ENCODE measurements around the gene ABCC8. TPM values are rescaled to one million over a fixed set of nuclear protein-coding genes. Genes with fewer than 3 reads are reported as not detected.

ABCC8 gene
- total RNA-seq, 2 experiments from 2014 or later: not detected

DNA sequence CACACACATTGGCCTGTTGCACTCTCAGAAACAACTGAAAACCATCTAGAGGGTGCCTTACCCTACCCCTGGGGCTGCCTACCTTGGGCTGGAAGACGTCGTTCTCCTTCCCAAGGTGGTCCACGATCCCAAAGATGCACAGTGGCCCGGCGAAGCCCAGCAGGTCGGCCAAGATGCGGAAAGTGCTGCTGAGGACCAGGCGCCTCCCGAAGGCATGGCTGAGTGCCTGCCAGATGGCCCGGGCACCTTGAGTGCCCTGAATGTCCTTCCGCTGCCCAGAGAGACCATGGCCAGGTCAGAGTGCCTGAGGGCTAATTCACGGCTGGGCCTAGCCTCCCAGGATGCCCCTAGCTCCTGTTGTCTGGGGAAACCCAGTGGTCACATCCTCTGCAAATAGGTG is 16.2 kb downstream of the ABCC8 start:
- Mint-ChIP-seq H3K9me3 (no peaks in the 10 kb centered on the region), H3K4me3 (no peak overlapping the region), H3K27ac (no peak overlapping the region), H3K36me3 (ENCODE audit: low read depth) (no peaks in the 10 kb centered on the region), H3K27me3 (ENCODE audit: low read depth) (peaks cover 8% of the 10 kb centered on the region), H3K4me1 (ENCODE audit: low read depth) (no peaks in the 10 kb centered on the region)
- no peak for DNase-seq
- CTCF ChIA-PET: no interaction called here
- intact Hi-C loops (cut with micrococcal nuclease): no loop called here

DNA sequence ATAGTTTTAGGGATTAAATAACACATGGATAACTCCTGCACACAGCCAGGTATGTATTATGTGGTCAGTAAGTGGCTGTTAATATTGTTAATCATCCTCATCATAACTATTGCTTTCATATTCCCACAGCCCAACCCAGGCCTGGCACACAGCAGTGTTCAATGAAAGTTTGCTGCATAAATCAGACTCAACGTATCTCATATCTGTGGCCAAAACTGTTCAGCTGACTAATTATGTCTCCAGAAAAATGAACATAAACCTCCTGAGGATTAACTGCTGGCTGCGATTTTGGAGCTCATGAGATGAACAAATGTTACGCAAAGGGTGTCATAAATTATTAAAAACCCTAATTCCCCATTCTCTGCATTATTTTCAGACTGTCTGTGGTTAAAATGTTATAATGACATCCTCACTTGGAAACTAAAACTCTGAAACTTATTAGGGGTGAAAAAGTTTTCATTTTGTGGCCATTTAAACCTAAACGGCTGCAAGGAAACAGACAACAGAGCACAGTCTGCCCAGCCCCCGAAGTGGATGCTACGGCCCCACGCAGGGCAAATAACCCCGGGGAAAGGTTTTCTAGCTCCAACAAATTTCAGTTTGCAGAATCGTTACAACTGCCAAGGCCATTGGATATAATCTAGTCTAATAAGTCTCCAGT is 17.3 kb downstream of the ABCC8 start:
- intact Hi-C loops (cut with micrococcal nuclease): no loop called here
- CTCF ChIA-PET: interaction anchor here (1.4 kb wide), 1 partner anchor 76 kb away, joined by 3 read pairs; no protein-coding TSS in a partner anchor
- H3K9me3 Mint-ChIP-seq: no peaks in the 10 kb centered on the region
- peaks cover 8% of the 10 kb centered on the region for H3K27me3 Mint-ChIP-seq (ENCODE audit: low read depth)
- no peaks in the 10 kb centered on the region for H3K36me3 Mint-ChIP-seq (ENCODE audit: low read depth)
- no peaks in the 10 kb centered on the region for H3K4me1 Mint-ChIP-seq (ENCODE audit: low read depth)
- no peak for DNase-seq
- H3K4me3 Mint-ChIP-seq: no peak overlapping the region
- no peak overlapping the region for H3K27ac Mint-ChIP-seq

DNA sequence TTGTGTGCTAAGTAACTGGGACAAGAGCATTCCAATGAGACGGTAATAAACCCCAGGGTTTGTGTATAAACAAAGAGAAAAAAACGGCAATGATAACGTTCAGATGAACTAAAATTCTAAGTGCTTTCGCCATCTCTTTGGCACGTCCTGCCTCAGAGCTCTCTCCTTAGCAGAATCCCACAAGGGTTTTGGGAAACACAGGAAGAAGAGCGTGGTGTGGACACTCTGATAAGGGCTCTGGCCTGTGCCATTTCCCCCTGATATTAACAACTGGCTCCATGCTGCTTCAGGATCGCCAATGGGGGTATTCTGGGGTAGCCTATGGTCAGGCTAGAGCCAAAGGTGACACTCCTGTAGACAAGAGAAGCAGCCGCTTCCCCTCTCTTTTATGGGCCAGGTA is 18.4 kb downstream of the ABCC8 start:
- H3K9me3 Mint-ChIP-seq: no peaks in the 10 kb centered on the region
- no peaks in the 10 kb centered on the region for H3K36me3 Mint-ChIP-seq (ENCODE audit: low read depth)
- intact Hi-C loops (cut with micrococcal nuclease): no loop called here
- H3K4me1 Mint-ChIP-seq (ENCODE audit: low read depth): no peaks in the 10 kb centered on the region
- H3K27me3 Mint-ChIP-seq (ENCODE audit: low read depth): peaks cover 8% of the 10 kb centered on the region
- no peak overlapping the region for H3K4me3 Mint-ChIP-seq
- DNase-seq: no peak
- H3K27ac Mint-ChIP-seq: no peak overlapping the region
- CTCF ChIA-PET: interaction anchor here (1.4 kb wide), 1 partner anchor 75 kb away, joined by 3 read pairs; no protein-coding TSS in a partner anchor

DNA sequence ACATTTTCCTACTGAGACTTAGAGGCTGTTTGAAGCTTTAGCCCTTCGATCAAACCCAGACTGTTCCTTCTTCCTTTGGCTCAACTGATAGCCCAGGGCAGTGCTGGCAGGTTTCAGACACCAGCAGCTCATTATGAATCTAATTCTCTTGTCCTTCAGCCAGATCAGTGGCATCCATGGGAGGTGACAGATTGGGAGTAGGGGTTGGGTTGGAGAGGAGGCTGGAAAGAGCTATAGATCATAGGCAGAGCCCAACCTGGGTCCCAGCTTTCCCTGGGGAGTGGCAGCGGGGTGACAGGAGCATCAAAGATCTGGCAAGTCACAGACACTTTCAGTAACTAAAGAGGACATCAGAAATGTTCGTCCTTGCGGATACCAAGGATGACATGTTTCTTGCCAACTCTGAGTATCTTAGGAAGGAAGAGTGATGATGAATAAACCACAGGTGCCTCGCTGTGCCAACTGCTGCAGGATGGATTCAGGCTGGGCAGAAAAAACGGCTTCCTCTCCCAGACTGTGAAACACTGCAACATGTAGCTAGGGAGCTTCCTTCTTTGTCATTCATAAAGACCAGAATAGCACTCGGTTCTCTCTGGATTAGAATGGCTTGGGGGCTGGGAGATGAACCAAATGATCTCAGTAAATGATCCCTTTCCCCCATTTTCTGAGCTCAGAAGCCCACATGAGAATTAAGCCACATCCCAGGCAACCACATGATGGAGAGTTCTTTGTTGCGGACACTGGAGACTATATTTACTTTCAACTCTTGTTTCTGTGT is 19.1 kb downstream of the ABCC8 start:
- no peak overlapping the region for H3K4me3 Mint-ChIP-seq
- DNase-seq: no peak
- H3K27ac Mint-ChIP-seq: no peak overlapping the region
- no peaks in the 10 kb centered on the region for H3K9me3 Mint-ChIP-seq
- CTCF ChIA-PET: no interaction called here
- no peaks in the 10 kb centered on the region for H3K36me3 Mint-ChIP-seq (ENCODE audit: low read depth)
- intact Hi-C loops (cut with micrococcal nuclease): no loop called here
- H3K4me1 Mint-ChIP-seq (ENCODE audit: low read depth): no peaks in the 10 kb centered on the region
- peaks cover 8% of the 10 kb centered on the region for H3K27me3 Mint-ChIP-seq (ENCODE audit: low read depth)

DNA sequence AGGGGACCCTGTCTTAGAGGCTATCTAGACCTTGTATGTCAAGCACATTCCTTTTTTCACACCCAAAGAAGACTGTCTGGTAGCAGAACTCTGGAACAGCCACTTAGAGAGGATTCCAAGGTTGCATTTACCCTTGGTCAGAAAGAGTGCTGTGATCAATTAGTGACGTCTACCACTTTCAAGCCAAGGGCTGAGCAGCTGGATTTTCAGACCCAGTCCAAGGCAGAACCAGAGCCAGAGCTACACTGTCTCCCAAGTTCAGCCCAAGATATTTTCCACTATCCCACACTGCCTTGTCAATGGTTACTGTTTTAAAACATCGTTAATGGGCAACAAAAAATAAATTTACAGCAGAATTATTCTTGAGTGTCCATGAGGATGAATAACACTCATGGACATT is 24.0 kb downstream of the ABCC8 start:
- no peak for DNase-seq
- Mint-ChIP-seq H3K27ac (no peak overlapping the region), H3K36me3 (ENCODE audit: low read depth) (no peaks in the 10 kb centered on the region), H3K27me3 (ENCODE audit: low read depth) (peaks cover 8% of the 10 kb centered on the region), H3K4me1 (ENCODE audit: low read depth) (no peaks in the 10 kb centered on the region), H3K4me3 (no peak overlapping the region), H3K9me3 (no peaks in the 10 kb centered on the region)
- CTCF ChIA-PET: no interaction called here
- intact Hi-C loops (cut with micrococcal nuclease): no loop called here

DNA sequence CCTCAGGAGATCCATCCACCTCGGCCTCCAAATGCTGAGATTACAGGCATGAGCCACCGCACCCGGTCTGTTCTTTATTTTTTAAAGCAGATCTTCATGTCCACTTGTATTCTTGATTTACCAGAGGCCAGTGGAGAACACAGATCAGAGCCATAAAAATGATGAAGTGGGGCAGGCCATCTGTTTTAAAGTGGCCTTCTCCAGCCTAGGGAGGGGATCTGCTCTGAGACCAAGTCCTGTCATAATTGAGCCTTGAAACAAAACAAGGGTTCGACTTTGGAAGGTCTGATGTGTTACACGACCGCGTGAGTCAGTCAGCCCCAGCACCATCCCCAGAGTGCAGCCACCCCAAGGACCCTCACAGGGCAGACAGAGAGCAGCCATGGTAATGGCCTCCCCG is 27.5 kb downstream of the ABCC8 start:
- H3K36me3 Mint-ChIP-seq (ENCODE audit: low read depth): no peaks in the 10 kb centered on the region
- H3K27ac Mint-ChIP-seq: no peak overlapping the region
- no peaks in the 10 kb centered on the region for H3K4me1 Mint-ChIP-seq (ENCODE audit: low read depth)
- intact Hi-C loops (cut with micrococcal nuclease): no loop called here
- no peaks in the 10 kb centered on the region for H3K9me3 Mint-ChIP-seq
- no peak overlapping the region for H3K4me3 Mint-ChIP-seq
- no peaks in the 10 kb centered on the region for H3K27me3 Mint-ChIP-seq (ENCODE audit: low read depth)
- no peak for DNase-seq
- CTCF ChIA-PET: no interaction called here

DNA sequence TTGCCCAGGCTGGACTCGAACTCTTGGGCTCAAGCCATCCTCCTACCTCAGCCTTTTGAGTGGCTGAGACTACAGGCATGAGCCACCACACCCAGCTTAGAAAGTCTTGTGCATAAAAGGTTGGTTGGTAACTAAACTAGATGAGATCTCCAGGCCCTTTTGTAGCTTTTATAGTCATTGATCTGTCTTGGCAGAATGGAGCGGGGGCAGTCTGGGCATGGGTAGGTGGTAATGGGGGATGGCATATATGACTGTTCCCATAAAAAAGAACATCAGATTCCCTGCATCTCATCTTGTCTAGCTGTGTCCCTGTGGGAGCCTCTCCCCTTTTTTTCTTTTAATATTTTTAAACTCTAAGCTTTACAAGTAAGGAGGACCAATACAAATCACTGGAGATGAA is 30.2 kb downstream of the ABCC8 start:
- H3K4me3 Mint-ChIP-seq: no peak overlapping the region
- CTCF ChIA-PET: no interaction called here
- H3K27ac Mint-ChIP-seq: no peak overlapping the region
- intact Hi-C loops (cut with micrococcal nuclease): no loop called here
- H3K27me3 Mint-ChIP-seq (ENCODE audit: low read depth): no peaks in the 10 kb centered on the region
- H3K36me3 Mint-ChIP-seq (ENCODE audit: low read depth): no peaks in the 10 kb centered on the region
- no peaks in the 10 kb centered on the region for H3K9me3 Mint-ChIP-seq
- H3K4me1 Mint-ChIP-seq (ENCODE audit: low read depth): no peaks in the 10 kb centered on the region
- no peak for DNase-seq

DNA sequence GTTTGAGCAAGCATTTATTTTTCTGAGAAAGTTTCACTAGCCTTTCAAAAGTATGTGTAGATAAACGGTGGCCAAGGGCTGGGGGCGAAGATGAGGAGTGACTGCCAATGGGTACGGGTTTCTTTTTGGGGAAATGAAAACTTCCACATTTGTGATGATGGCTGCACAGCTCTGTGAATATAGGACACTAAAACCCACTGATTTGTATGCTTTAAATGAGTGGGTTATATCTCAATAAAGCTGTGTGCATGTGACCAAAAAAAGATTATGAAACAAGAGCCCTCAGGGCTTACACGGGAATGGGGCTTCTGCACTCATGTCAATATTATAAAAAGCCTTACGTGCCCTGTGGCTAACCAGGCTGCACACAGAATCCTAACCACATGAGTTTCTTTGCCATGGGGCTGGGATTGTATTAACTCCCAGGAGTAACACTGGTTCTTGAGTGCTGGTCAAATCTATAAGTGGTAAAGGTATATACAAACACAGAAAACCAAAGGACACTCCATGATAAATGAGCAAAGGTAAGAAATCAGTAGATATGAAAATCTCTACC is 31.3 kb downstream of the ABCC8 start:
- no peak overlapping the region for H3K27ac Mint-ChIP-seq
- H3K4me3 Mint-ChIP-seq: no peak overlapping the region
- CTCF ChIA-PET: interaction anchor here (0.6 to 1.4 kb wide), 3 partner anchors 10 to 286 kb away, joined by 3 read pairs; no protein-coding TSS in a partner anchor
- no peak for DNase-seq
- no peaks in the 10 kb centered on the region for H3K36me3 Mint-ChIP-seq (ENCODE audit: low read depth)
- intact Hi-C loops (cut with micrococcal nuclease): no loop called here
- peaks cover 2% of the 10 kb centered on the region for H3K9me3 Mint-ChIP-seq
- no peaks in the 10 kb centered on the region for H3K27me3 Mint-ChIP-seq (ENCODE audit: low read depth)
- H3K4me1 Mint-ChIP-seq (ENCODE audit: low read depth): no peaks in the 10 kb centered on the region

DNA sequence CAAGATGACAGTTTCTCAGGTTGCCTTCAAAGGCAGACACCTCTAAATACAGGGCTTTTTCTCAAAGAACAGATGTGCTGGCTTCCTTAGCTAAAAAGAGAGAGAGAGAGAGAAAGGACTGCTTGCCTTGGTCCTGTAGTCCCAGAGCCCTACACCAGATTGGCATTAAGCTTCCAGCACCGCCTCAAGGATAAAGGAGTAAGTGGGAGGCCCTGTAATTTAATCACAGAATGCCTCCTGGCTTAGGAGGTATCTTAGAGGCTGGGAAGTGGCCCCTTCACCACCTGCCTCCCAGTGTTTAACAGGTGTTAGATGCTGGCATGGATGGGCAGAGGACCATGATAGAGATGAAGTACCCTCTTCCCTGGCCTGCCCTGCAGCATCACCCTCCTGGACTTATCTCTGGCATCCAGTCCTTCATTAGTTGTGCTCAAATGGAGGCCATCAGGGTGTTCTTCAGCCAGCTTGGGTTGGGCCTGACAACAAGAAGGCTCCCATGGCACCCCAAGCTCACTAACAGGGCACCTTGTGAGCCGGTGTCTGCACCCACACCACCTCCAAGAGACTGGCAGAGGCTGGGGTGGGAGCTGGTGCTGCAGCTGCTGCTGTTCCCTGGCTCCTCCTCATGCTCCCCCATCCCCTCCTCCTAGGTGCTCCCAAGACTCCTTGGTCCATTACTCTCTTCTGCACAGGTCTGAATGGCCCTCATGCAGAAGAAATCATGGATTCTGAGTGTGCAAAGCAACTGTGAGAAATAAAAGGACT is 32.5 kb downstream of the ABCC8 start:
- Mint-ChIP-seq H3K36me3 (ENCODE audit: low read depth) (no peaks in the 10 kb centered on the region), H3K9me3 (peaks cover 2% of the 10 kb centered on the region), H3K4me3 (no peak overlapping the region), H3K4me1 (ENCODE audit: low read depth) (peaks cover 7% of the 10 kb centered on the region), H3K27me3 (ENCODE audit: low read depth) (no peaks in the 10 kb centered on the region), H3K27ac (no peak overlapping the region)
- DNase-seq: no peak
- CTCF ChIA-PET: interaction anchor here (1.4 kb wide), 1 partner anchor 9 kb away, joined by 3 read pairs; no protein-coding TSS in a partner anchor
- intact Hi-C loops (cut with micrococcal nuclease): no loop called here

DNA sequence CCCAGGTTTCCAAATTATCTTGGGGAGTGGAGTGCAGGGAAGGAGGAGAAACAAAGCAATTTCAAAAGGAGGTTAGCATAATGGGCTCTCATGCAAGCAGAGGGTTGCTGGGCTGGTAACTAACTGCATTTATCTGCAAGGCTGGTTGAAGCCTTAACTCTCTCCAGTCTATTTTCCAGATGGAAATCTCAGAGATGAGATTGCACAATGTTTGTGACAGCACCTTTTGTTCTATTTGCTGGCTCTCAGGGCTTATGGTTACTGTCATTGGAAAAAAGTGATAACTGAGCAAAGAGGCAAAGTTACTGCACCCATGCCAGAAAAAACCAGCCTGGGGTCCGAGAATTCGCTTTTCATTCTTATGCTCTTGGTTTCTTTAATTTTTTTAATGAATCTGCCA is 33.2 kb downstream of the ABCC8 start:
- CTCF ChIA-PET: no interaction called here
- H3K27me3 Mint-ChIP-seq (ENCODE audit: low read depth): peaks cover 5% of the 10 kb centered on the region
- peaks cover 10% of the 10 kb centered on the region for H3K4me1 Mint-ChIP-seq (ENCODE audit: low read depth)
- H3K4me3 Mint-ChIP-seq: no peak overlapping the region
- no peak overlapping the region for H3K27ac Mint-ChIP-seq
- H3K36me3 Mint-ChIP-seq (ENCODE audit: low read depth): no peaks in the 10 kb centered on the region
- no peak for DNase-seq
- intact Hi-C loops (cut with micrococcal nuclease): no loop called here
- H3K9me3 Mint-ChIP-seq: peaks cover 2% of the 10 kb centered on the region

DNA sequence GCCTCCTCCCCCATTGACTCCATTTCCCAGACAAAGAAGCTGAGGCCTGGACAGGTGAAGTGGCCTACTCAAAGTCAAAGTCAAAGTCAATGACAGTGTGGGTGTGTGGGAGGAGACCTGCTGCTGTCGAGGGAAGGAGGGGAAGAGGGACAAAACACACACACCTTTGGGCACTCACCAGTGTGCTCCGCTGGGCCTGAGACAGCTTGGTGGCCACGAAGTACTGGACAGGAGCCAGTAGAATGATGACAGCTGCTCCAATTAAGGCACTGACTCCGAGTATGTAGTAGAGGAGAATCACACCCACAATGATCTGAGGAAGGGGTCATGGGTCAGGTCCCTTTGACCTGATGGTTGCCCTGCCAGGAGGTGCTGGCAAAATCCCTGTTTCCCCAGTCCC is 33.6 kb downstream of the ABCC8 start:
- Mint-ChIP-seq H3K9me3 (peaks cover 2% of the 10 kb centered on the region), H3K27me3 (ENCODE audit: low read depth) (peaks cover 5% of the 10 kb centered on the region), H3K4me1 (ENCODE audit: low read depth) (peaks cover 10% of the 10 kb centered on the region), H3K36me3 (ENCODE audit: low read depth) (no peaks in the 10 kb centered on the region), H3K27ac (no peak overlapping the region), H3K4me3 (no peak overlapping the region)
- intact Hi-C loops (cut with micrococcal nuclease): no loop called here
- CTCF ChIA-PET: interaction anchor here (1.5 kb wide), 1 partner anchor 59 kb away, joined by 3 read pairs; no protein-coding TSS in a partner anchor
- no peak for DNase-seq

DNA sequence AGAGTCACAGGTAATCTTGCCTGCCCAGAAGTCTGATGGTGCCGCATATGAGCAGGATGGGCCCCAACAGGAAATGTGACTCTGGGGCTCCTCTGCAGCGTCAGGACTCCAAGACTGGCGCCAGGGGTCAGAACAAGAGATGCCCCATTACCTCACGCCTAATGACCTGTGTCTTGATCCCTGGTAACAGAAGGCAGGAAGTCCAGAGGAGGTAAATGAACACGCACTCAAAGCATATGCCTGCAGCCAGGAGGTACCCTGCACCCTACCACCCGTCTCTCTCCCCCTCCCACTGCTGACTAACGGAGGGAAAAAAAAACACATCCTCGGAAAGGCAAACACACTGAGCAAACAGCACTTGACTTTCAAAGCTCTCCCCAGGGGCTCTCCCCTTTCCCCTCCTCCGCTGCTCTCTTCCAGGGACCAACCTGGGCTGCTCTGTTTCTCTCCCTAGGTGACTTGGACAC is 37.3 kb downstream of the ABCC8 start:
- Mint-ChIP-seq H3K4me1 (ENCODE audit: low read depth) (peaks cover 10% of the 10 kb centered on the region), H3K9me3 (peaks cover 2% of the 10 kb centered on the region), H3K4me3 (no peak overlapping the region), H3K27me3 (ENCODE audit: low read depth) (peaks cover 5% of the 10 kb centered on the region), H3K36me3 (ENCODE audit: low read depth) (no peaks in the 10 kb centered on the region), H3K27ac (no peak overlapping the region)
- DNase-seq: peak; percentile 38
- intact Hi-C loops (cut with micrococcal nuclease): no loop called here
- CTCF ChIA-PET: interaction anchor here (0.7 kb wide), 1 partner anchor 88 kb away, joined by 7 read pairs; no protein-coding TSS in a partner anchor
